H9 (cell line): ENCODE results near the gene ADARB2. TPM values are rescaled to one million over a fixed set of nuclear protein-coding genes. Genes with fewer than 3 reads are reported as not detected.

Experiments
- DNase-seq: peaks from one replicate; pipeline ENCODE4 v3.0.0-alpha.2; 2017
- H2AFZ ChIP-seq: one replicate; pipeline ENCODE4 v1.6.1; 2013; ENCODE audit warnings: mild to moderate bottlenecking, low read length, control low read depth, moderate library complexity
- H2AK5ac ChIP-seq: 2 replicates; pipeline ENCODE4 v1.6.1; 2013; ENCODE audit warnings: low read length, control low read depth, mixed read lengths; ENCODE audit not compliant: insufficient read length
- H2BK120ac ChIP-seq: one replicate; pipeline ENCODE4 v1.6.1; 2013; ENCODE audit warnings: low read depth, mild to moderate bottlenecking, low read length, control low read depth, inconsistent platforms; ENCODE audit not compliant: poor library complexity, severe bottlenecking
- H2BK12ac ChIP-seq: 2 replicates; pipeline ENCODE4 v1.6.1; 2013; ENCODE audit warnings: low read length, control low read depth, mixed read lengths, low read depth; ENCODE audit not compliant: insufficient read length
- H2BK15ac ChIP-seq: 2 replicates; pipeline ENCODE4 v1.6.1; 2013; ENCODE audit warnings: low read depth, low read length, control low read depth
- H2BK20ac ChIP-seq: one replicate; pipeline ENCODE4 v1.6.1; 2013; ENCODE audit warnings: low read depth, mild to moderate bottlenecking, low read length, control low read depth, inconsistent platforms; ENCODE audit not compliant: poor library complexity, severe bottlenecking
- H2BK5ac ChIP-seq: 2 replicates; pipeline ENCODE4 v1.6.1; 2013; ENCODE audit warnings: low read length, control low read depth, mixed read lengths; ENCODE audit not compliant: insufficient read length
- H3K14ac ChIP-seq: 2 replicates; pipeline ENCODE4 v1.6.1; 2013; ENCODE audit warnings: low read length, control low read depth; ENCODE audit not compliant: insufficient read depth
- H3K18ac ChIP-seq: 2 replicates; pipeline ENCODE4 v1.6.1; 2013; ENCODE audit warnings: low read depth, mild to moderate bottlenecking, mixed read lengths, low read length, control low read depth; ENCODE audit not compliant: insufficient read length
- H3K23ac ChIP-seq: 2 replicates; pipeline ENCODE4 v1.6.1; 2013; ENCODE audit warnings: low read length, control low read depth, mixed read lengths, low read depth; ENCODE audit not compliant: insufficient read length
- H3K23me2 ChIP-seq: 2 replicates; pipeline ENCODE4 v1.6.1; 2013; ENCODE audit warnings: low read depth, mild to moderate bottlenecking, mixed read lengths, low read length, control low read depth; ENCODE audit not compliant: insufficient read length, poor library complexity, severe bottlenecking
- H3K27ac ChIP-seq: 2 replicates; pipeline ENCODE4 v1.5.1; 2013; ENCODE audit warnings: low read length, control low read depth, mixed read lengths, low read depth; ENCODE audit not compliant: insufficient read length
- H3K27me3 ChIP-seq: 2 replicates; pipeline ENCODE4 v1.6.1; 2013; ENCODE audit warnings: low read length, control low read depth, inconsistent platforms; ENCODE audit not compliant: insufficient read depth
- H3K4ac ChIP-seq: 2 replicates; pipeline ENCODE4 v1.6.1; 2013; ENCODE audit warnings: low read depth, mild to moderate bottlenecking, control low read depth, inconsistent platforms, low read length, moderate library complexity
- H3K4me1 ChIP-seq: 2 replicates; pipeline ENCODE4 v1.6.1; 2013; ENCODE audit warnings: low read length, control low read depth, inconsistent platforms; ENCODE audit not compliant: insufficient read depth
- H3K4me2 ChIP-seq: 2 replicates; pipeline ENCODE4 v1.6.1; 2013; ENCODE audit warnings: low read length, control low read depth, mixed read lengths; ENCODE audit not compliant: insufficient read length, insufficient read depth
- H3K56ac ChIP-seq: 2 replicates; pipeline ENCODE4 v1.6.1; 2013; ENCODE audit warnings: low read depth, mild to moderate bottlenecking, mixed read lengths, low read length, control low read depth; ENCODE audit not compliant: insufficient read length
- H3K79me1 ChIP-seq: 2 replicates; pipeline ENCODE4 v1.6.1; 2013; ENCODE audit warnings: low read depth, mild to moderate bottlenecking, moderate library complexity, low read length, control low read depth, inconsistent platforms; ENCODE audit not compliant: insufficient read depth, poor library complexity, severe bottlenecking
- H3K79me2 ChIP-seq: 2 replicates; pipeline ENCODE4 v1.6.1; 2013; ENCODE audit warnings: low read length, control low read depth, inconsistent platforms; ENCODE audit not compliant: insufficient read depth
- H3K9ac ChIP-seq: 2 replicates; pipeline ENCODE4 v1.6.1; 2013; ENCODE audit warnings: low read length, control low read depth, mixed read lengths; ENCODE audit not compliant: insufficient read length; ENCODE audit errors: extremely low read depth
- H3K9me3 ChIP-seq: one replicate; pipeline ENCODE4 v1.6.1; 2013; ENCODE audit warnings: low read depth, low read length, inconsistent platforms; ENCODE audit not compliant: control insufficient read depth
- H3T11ph ChIP-seq: one replicate; pipeline ENCODE4 v1.6.1; 2013; ENCODE audit warnings: mild to moderate bottlenecking, low read length, control low read depth, inconsistent platforms
- H4K20me1 ChIP-seq: one replicate; pipeline ENCODE4 v1.6.1; 2013; ENCODE audit not compliant: control insufficient read depth, insufficient read length, insufficient read depth
- H4K5ac ChIP-seq: 2 replicates; pipeline ENCODE4 v1.6.1; 2013; ENCODE audit warnings: low read depth, mild to moderate bottlenecking, mixed read lengths, low read length, control low read depth; ENCODE audit not compliant: insufficient read length
- H4K8ac ChIP-seq: replicated peaks from 2 replicates; pipeline ENCODE4 v1.6.1; 2013; ENCODE audit warnings: low read length, control low read depth, mixed read lengths, low read depth; ENCODE audit not compliant: insufficient read length
- H4K91ac ChIP-seq: 2 replicates; pipeline ENCODE4 v1.6.1; 2013; ENCODE audit warnings: low read depth, mild to moderate bottlenecking, moderate library complexity, mixed read lengths, low read length, control low read depth; ENCODE audit not compliant: insufficient read length
- H3K27ac Mint-ChIP-seq, 3 experiments: 2 replicates in 2 of 3; 3 replicates in 1 of 3; pipeline ENCODE4 v1.8.0; 2020 to 2021; ENCODE audit warnings: mixed read lengths in 3 of 3, mild to moderate bottlenecking in 1 of 3, moderate library complexity in 1 of 3
- H3K27me3 Mint-ChIP-seq: 2 replicates; pipeline ENCODE4 v1.8.0; 2021; ENCODE audit warnings: low read depth, mild to moderate bottlenecking, moderate library complexity, mixed read lengths
- H3K36me3 Mint-ChIP-seq, 3 experiments: 2 replicates in 2 of 3; 3 replicates in 1 of 3; pipeline ENCODE4 v1.8.0; 2020 to 2021; ENCODE audit warnings: low read depth in 3 of 3, mixed read lengths in 3 of 3; ENCODE audit not compliant: insufficient read depth in 1 of 3
- H3K4me1 Mint-ChIP-seq, 2 experiments: 2 replicates each; pipeline ENCODE4 v1.8.0; 2020; ENCODE audit warnings: mixed read lengths in 2 of 2
- H3K4me3 Mint-ChIP-seq, 2 experiments: 2 replicates in 1 of 2; 3 replicates in 1 of 2; pipeline ENCODE4 v1.8.0; 2020 to 2021; ENCODE audit warnings: mild to moderate bottlenecking in 2 of 2, mixed read lengths in 2 of 2, moderate library complexity in 1 of 2
- H3K9me3 Mint-ChIP-seq, 2 experiments: 2 replicates in 1 of 2; 3 replicates in 1 of 2; pipeline ENCODE4 v1.8.0; 2020; ENCODE audit warnings: mild to moderate bottlenecking in 2 of 2, mixed read lengths in 2 of 2, moderate library complexity in 1 of 2
- CTCF ChIP-seq: fragments of 200-600 bp; sonication (generic); conservative IDR thresholded peaks from 3 replicates; pipeline ENCODE4 v1.8.0; 2021; ENCODE audit warnings: antibody characterized with exemption, mild to moderate bottlenecking
- WGBS: extraction: QIAGEN DNeasy Blood & Tissue Kit; methylation state at CpG from one replicate; pipeline ENCODE4 v1.1.7; 2013; ENCODE audit warnings: missing lambda C conversion rate, low lambda C conversion rate, mixed read lengths; ENCODE audit not compliant: insufficient read length; ENCODE audit errors: extremely low coverage; 5-methylcytosine and 5-hydroxymethylcytosine counted together
- total RNA-seq: library from RNA; stranded (reverse); gene quantifications from 2 replicates; pipeline ENCODE4 v1.2.1, GENCODE V29; 2021

ADARB2 gene
- total RNA-seq, 1 experiment from 2014 or later: 0.87 TPM

GRCh38 chr10:1185911-1186682 is 551.2 kb downstream of the ADARB2 start:
- H3K9me3 ChIP-seq: no peaks in the 10 kb centered on the region
- H3K4ac ChIP-seq: no peak overlapping the region
- H3K27me3 Mint-ChIP-seq: peaks cover 9% of the 10 kb centered on the region; the same call in 1 of the 2 replicates
- H3K9me3 Mint-ChIP-seq: no peaks in the 10 kb centered on the region
- H3K79me2 ChIP-seq: no peaks in the 10 kb centered on the region
- no peaks in the 10 kb centered on the region for H4K20me1 ChIP-seq
- H3K23ac ChIP-seq: no peak overlapping the region
- H3K18ac ChIP-seq: peak overlapping the region; percentile 11
- no peak overlapping the region for H3K27ac ChIP-seq
- H2AFZ ChIP-seq: no peak overlapping the region
- TF ChIP-seq CTCF: no peak
- WGBS: no CpG with 5 or more reads among the region's 24 CpGs
- H3K9ac ChIP-seq: no peak overlapping the region
- no peaks in the 10 kb centered on the region for H3K27me3 ChIP-seq
- H3K79me1 ChIP-seq: no peaks in the 10 kb centered on the region
- H3K4me2 ChIP-seq: no peak overlapping the region
- no peaks in the 10 kb centered on the region for H3K36me3 Mint-ChIP-seq
- H4K8ac ChIP-seq: no peak overlapping the region
- no peak overlapping the region for H2BK5ac ChIP-seq
- no peak for DNase-seq
- H3K23me2 ChIP-seq: no peaks in the 10 kb centered on the region
- no peak overlapping the region for H2AK5ac ChIP-seq
- H3T11ph ChIP-seq: no peak overlapping the region
- H2BK20ac ChIP-seq: no peak overlapping the region
- H3K4me1 Mint-ChIP-seq: peaks cover 0 to 16% of the 10 kb centered on the region in 2 experiments; a peak in 2 of 4 replicates
- H2BK12ac ChIP-seq: no peak overlapping the region
- no peaks in the 10 kb centered on the region for H3K4me1 ChIP-seq
- H2BK120ac ChIP-seq: no peak overlapping the region
- H4K91ac ChIP-seq: no peak overlapping the region
- H3K14ac ChIP-seq: no peak overlapping the region; the same call in 1 of the 2 replicates
- no peak overlapping the region for H2BK15ac ChIP-seq
- H4K5ac ChIP-seq: no peak overlapping the region
- H3K4me3 Mint-ChIP-seq: no peak overlapping the region; a peak in 1 of 5 replicates
- no peak overlapping the region for H3K56ac ChIP-seq
- no peak overlapping the region for H3K27ac Mint-ChIP-seq
